H9 (cell line): ENCODE results near the gene USP13. TPM values are rescaled to one million over a fixed set of nuclear protein-coding genes. Genes with fewer than 3 reads are reported as not detected.

Experiments
- DNase-seq: peaks from one replicate; pipeline ENCODE4 v3.0.0-alpha.2; 2017
- H2AFZ ChIP-seq: one replicate; pipeline ENCODE4 v1.6.1; 2013; ENCODE audit warnings: mild to moderate bottlenecking, low read length, control low read depth, moderate library complexity
- H2AK5ac ChIP-seq: 2 replicates; pipeline ENCODE4 v1.6.1; 2013; ENCODE audit warnings: low read length, control low read depth, mixed read lengths; ENCODE audit not compliant: insufficient read length
- H2BK120ac ChIP-seq: one replicate; pipeline ENCODE4 v1.6.1; 2013; ENCODE audit warnings: low read depth, mild to moderate bottlenecking, low read length, control low read depth, inconsistent platforms; ENCODE audit not compliant: poor library complexity, severe bottlenecking
- H2BK12ac ChIP-seq: 2 replicates; pipeline ENCODE4 v1.6.1; 2013; ENCODE audit warnings: low read length, control low read depth, mixed read lengths, low read depth; ENCODE audit not compliant: insufficient read length
- H2BK15ac ChIP-seq: 2 replicates; pipeline ENCODE4 v1.6.1; 2013; ENCODE audit warnings: low read depth, low read length, control low read depth
- H2BK20ac ChIP-seq: one replicate; pipeline ENCODE4 v1.6.1; 2013; ENCODE audit warnings: low read depth, mild to moderate bottlenecking, low read length, control low read depth, inconsistent platforms; ENCODE audit not compliant: poor library complexity, severe bottlenecking
- H2BK5ac ChIP-seq: 2 replicates; pipeline ENCODE4 v1.6.1; 2013; ENCODE audit warnings: low read length, control low read depth, mixed read lengths; ENCODE audit not compliant: insufficient read length
- H3K14ac ChIP-seq: 2 replicates; pipeline ENCODE4 v1.6.1; 2013; ENCODE audit warnings: low read length, control low read depth; ENCODE audit not compliant: insufficient read depth
- H3K18ac ChIP-seq: 2 replicates; pipeline ENCODE4 v1.6.1; 2013; ENCODE audit warnings: low read depth, mild to moderate bottlenecking, mixed read lengths, low read length, control low read depth; ENCODE audit not compliant: insufficient read length
- H3K23ac ChIP-seq: 2 replicates; pipeline ENCODE4 v1.6.1; 2013; ENCODE audit warnings: low read length, control low read depth, mixed read lengths, low read depth; ENCODE audit not compliant: insufficient read length
- H3K23me2 ChIP-seq: 2 replicates; pipeline ENCODE4 v1.6.1; 2013; ENCODE audit warnings: low read depth, mild to moderate bottlenecking, mixed read lengths, low read length, control low read depth; ENCODE audit not compliant: insufficient read length, poor library complexity, severe bottlenecking
- H3K27ac ChIP-seq: 2 replicates; pipeline ENCODE4 v1.5.1; 2013; ENCODE audit warnings: low read length, control low read depth, mixed read lengths, low read depth; ENCODE audit not compliant: insufficient read length
- H3K27me3 ChIP-seq: 2 replicates; pipeline ENCODE4 v1.6.1; 2013; ENCODE audit warnings: low read length, control low read depth, inconsistent platforms; ENCODE audit not compliant: insufficient read depth
- H3K4ac ChIP-seq: 2 replicates; pipeline ENCODE4 v1.6.1; 2013; ENCODE audit warnings: low read depth, mild to moderate bottlenecking, control low read depth, inconsistent platforms, low read length, moderate library complexity
- H3K4me1 ChIP-seq: 2 replicates; pipeline ENCODE4 v1.6.1; 2013; ENCODE audit warnings: low read length, control low read depth, inconsistent platforms; ENCODE audit not compliant: insufficient read depth
- H3K4me2 ChIP-seq: 2 replicates; pipeline ENCODE4 v1.6.1; 2013; ENCODE audit warnings: low read length, control low read depth, mixed read lengths; ENCODE audit not compliant: insufficient read length, insufficient read depth
- H3K56ac ChIP-seq: 2 replicates; pipeline ENCODE4 v1.6.1; 2013; ENCODE audit warnings: low read depth, mild to moderate bottlenecking, mixed read lengths, low read length, control low read depth; ENCODE audit not compliant: insufficient read length
- H3K79me1 ChIP-seq: 2 replicates; pipeline ENCODE4 v1.6.1; 2013; ENCODE audit warnings: low read depth, mild to moderate bottlenecking, moderate library complexity, low read length, control low read depth, inconsistent platforms; ENCODE audit not compliant: insufficient read depth, poor library complexity, severe bottlenecking
- H3K79me2 ChIP-seq: 2 replicates; pipeline ENCODE4 v1.6.1; 2013; ENCODE audit warnings: low read length, control low read depth, inconsistent platforms; ENCODE audit not compliant: insufficient read depth
- H3K9ac ChIP-seq: 2 replicates; pipeline ENCODE4 v1.6.1; 2013; ENCODE audit warnings: low read length, control low read depth, mixed read lengths; ENCODE audit not compliant: insufficient read length; ENCODE audit errors: extremely low read depth
- H3K9me3 ChIP-seq: one replicate; pipeline ENCODE4 v1.6.1; 2013; ENCODE audit warnings: low read depth, low read length, inconsistent platforms; ENCODE audit not compliant: control insufficient read depth
- H3T11ph ChIP-seq: one replicate; pipeline ENCODE4 v1.6.1; 2013; ENCODE audit warnings: mild to moderate bottlenecking, low read length, control low read depth, inconsistent platforms
- H4K20me1 ChIP-seq: one replicate; pipeline ENCODE4 v1.6.1; 2013; ENCODE audit not compliant: control insufficient read depth, insufficient read length, insufficient read depth
- H4K5ac ChIP-seq: 2 replicates; pipeline ENCODE4 v1.6.1; 2013; ENCODE audit warnings: low read depth, mild to moderate bottlenecking, mixed read lengths, low read length, control low read depth; ENCODE audit not compliant: insufficient read length
- H4K8ac ChIP-seq: replicated peaks from 2 replicates; pipeline ENCODE4 v1.6.1; 2013; ENCODE audit warnings: low read length, control low read depth, mixed read lengths, low read depth; ENCODE audit not compliant: insufficient read length
- H4K91ac ChIP-seq: 2 replicates; pipeline ENCODE4 v1.6.1; 2013; ENCODE audit warnings: low read depth, mild to moderate bottlenecking, moderate library complexity, mixed read lengths, low read length, control low read depth; ENCODE audit not compliant: insufficient read length
- H3K27ac Mint-ChIP-seq, 3 experiments: 2 replicates in 2 of 3; 3 replicates in 1 of 3; pipeline ENCODE4 v1.8.0; 2020 to 2021; ENCODE audit warnings: mixed read lengths in 3 of 3, mild to moderate bottlenecking in 1 of 3, moderate library complexity in 1 of 3
- H3K27me3 Mint-ChIP-seq: 2 replicates; pipeline ENCODE4 v1.8.0; 2021; ENCODE audit warnings: low read depth, mild to moderate bottlenecking, moderate library complexity, mixed read lengths
- H3K36me3 Mint-ChIP-seq, 3 experiments: 2 replicates in 2 of 3; 3 replicates in 1 of 3; pipeline ENCODE4 v1.8.0; 2020 to 2021; ENCODE audit warnings: low read depth in 3 of 3, mixed read lengths in 3 of 3; ENCODE audit not compliant: insufficient read depth in 1 of 3
- H3K4me1 Mint-ChIP-seq, 2 experiments: 2 replicates each; pipeline ENCODE4 v1.8.0; 2020; ENCODE audit warnings: mixed read lengths in 2 of 2
- H3K4me3 Mint-ChIP-seq, 2 experiments: 2 replicates in 1 of 2; 3 replicates in 1 of 2; pipeline ENCODE4 v1.8.0; 2020 to 2021; ENCODE audit warnings: mild to moderate bottlenecking in 2 of 2, mixed read lengths in 2 of 2, moderate library complexity in 1 of 2
- H3K9me3 Mint-ChIP-seq, 2 experiments: 2 replicates in 1 of 2; 3 replicates in 1 of 2; pipeline ENCODE4 v1.8.0; 2020; ENCODE audit warnings: mild to moderate bottlenecking in 2 of 2, mixed read lengths in 2 of 2, moderate library complexity in 1 of 2
- total RNA-seq: library from RNA; stranded (reverse); gene quantifications from 2 replicates; pipeline ENCODE4 v1.2.1, GENCODE V29; 2021
- TF ChIP-seq, protein P1 (sequence below): fragments of 200-600 bp; sonication (generic); conservative IDR thresholded peaks from 3 replicates; pipeline ENCODE4 v1.8.0; 2021; ENCODE audit warnings: antibody characterized with exemption, mild to moderate bottlenecking

Gene USP13
- total RNA-seq, 1 experiment from 2014 or later, result 26.7 TPM

DNA sequence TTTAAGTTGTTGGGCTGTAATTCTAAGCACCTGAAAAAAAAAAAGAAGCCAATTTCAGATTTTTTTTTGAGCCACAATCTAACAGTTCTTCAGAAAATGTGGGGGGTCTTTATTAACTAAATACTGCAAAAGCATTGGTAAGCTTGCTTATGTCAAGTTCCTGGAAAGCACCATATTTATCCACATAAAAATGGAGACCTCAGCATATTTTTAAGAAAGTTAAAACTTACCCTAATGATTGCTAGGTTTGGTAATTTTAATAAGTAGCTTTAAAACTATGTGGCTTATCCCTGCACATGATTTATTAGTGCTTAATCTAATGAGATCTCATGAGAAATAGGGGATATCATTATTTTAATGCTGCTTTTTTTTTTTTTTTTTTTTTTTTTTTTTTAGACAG is 156.8 kb downstream of the USP13 start:
- H2BK15ac ChIP-seq, result no peak overlapping the region
- H2AFZ ChIP-seq, result no peak overlapping the region
- H4K20me1 ChIP-seq, result no peaks in the 10 kb centered on the region
- H3K4me3 Mint-ChIP-seq, result no peak overlapping the region
- H3K9me3 Mint-ChIP-seq, result no peaks in the 10 kb centered on the region; a peak in 1 of 5 replicates
- H2AK5ac ChIP-seq, result no peak overlapping the region
- H3K4ac ChIP-seq, result no peak overlapping the region
- no peaks in the 10 kb centered on the region for H3K9me3 ChIP-seq
- no peak overlapping the region for H4K8ac ChIP-seq
- H3T11ph ChIP-seq, result no peak overlapping the region
- no peak overlapping the region for H4K5ac ChIP-seq
- H3K9ac ChIP-seq, result no peak overlapping the region
- H2BK12ac ChIP-seq, result no peak overlapping the region
- peaks cover 0 to 2% (median 0%) of the 10 kb centered on the region in 3 experiments; a peak in 1 of 7 replicates for H3K36me3 Mint-ChIP-seq
- no peak overlapping the region for H3K14ac ChIP-seq
- H3K4me1 Mint-ChIP-seq, result peaks cover 2 to 5% of the 10 kb centered on the region in 2 experiments; a peak in 3 of 4 replicates
- no peak for DNase-seq
- H3K56ac ChIP-seq, result no peak overlapping the region
- no peak overlapping the region for H4K91ac ChIP-seq
- no peaks in the 10 kb centered on the region for H3K79me1 ChIP-seq
- no peaks in the 10 kb centered on the region for H3K23me2 ChIP-seq
- no peak overlapping the region for H3K23ac ChIP-seq
- H2BK5ac ChIP-seq, result no peak overlapping the region
- H3K4me2 ChIP-seq, result no peak overlapping the region
- H3K4me1 ChIP-seq, result no peaks in the 10 kb centered on the region
- TF ChIP-seq, protein P1, sequence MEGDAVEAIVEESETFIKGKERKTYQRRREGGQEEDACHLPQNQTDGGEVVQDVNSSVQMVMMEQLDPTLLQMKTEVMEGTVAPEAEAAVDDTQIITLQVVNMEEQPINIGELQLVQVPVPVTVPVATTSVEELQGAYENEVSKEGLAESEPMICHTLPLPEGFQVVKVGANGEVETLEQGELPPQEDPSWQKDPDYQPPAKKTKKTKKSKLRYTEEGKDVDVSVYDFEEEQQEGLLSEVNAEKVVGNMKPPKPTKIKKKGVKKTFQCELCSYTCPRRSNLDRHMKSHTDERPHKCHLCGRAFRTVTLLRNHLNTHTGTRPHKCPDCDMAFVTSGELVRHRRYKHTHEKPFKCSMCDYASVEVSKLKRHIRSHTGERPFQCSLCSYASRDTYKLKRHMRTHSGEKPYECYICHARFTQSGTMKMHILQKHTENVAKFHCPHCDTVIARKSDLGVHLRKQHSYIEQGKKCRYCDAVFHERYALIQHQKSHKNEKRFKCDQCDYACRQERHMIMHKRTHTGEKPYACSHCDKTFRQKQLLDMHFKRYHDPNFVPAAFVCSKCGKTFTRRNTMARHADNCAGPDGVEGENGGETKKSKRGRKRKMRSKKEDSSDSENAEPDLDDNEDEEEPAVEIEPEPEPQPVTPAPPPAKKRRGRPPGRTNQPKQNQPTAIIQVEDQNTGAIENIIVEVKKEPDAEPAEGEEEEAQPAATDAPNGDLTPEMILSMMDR, result no peak
- no peaks in the 10 kb centered on the region for H3K27me3 ChIP-seq
- H3K27me3 Mint-ChIP-seq, result no peaks in the 10 kb centered on the region
- H3K27ac ChIP-seq, result no peak overlapping the region
- no peak overlapping the region for H3K18ac ChIP-seq
- H2BK20ac ChIP-seq, result no peak overlapping the region
- H3K27ac Mint-ChIP-seq, result no peak overlapping the region
- H2BK120ac ChIP-seq, result no peak overlapping the region
- no peaks in the 10 kb centered on the region for H3K79me2 ChIP-seq
